ENCODE data around the gene FAM25A. TPM values are rescaled to one million over a fixed set of nuclear protein-coding genes. Genes with fewer than 3 reads are reported as not detected.
"Not testable (repeated sequence)": the region's sequence is repeated elsewhere in the genome, so short reads cannot be mapped to it uniquely, and the experiment has no call there.

The FAM25A gene
- total RNA-seq, result not detected in 2 replicates
- polyA plus RNA-seq, result 0.57 TPM in 1 of 2 replicates, not detected in the other

GRCh38 chr10:87020056-87020455 lies at the start of gene FAM25A:
TSS of gene FAM25A (plus strand) at chr10:87020294. CDS start at chr10:87020325, 31 bp downstream.
- not testable (repeated sequence) for H3K79me2 ChIP-seq; H3K4me2 ChIP-seq; H2AFZ ChIP-seq; H3K27ac ChIP-seq; H3K9me2 ChIP-seq (replicated peaks; ENCODE audit: insufficient read depth); H3K36me3 ChIP-seq (replicated peaks; ENCODE audit: insufficient read depth, low read depth); H3K4me1 ChIP-seq (ENCODE audit: insufficient read depth); H3K4me3 ChIP-seq; H4K20me1 ChIP-seq (ENCODE audit: insufficient read depth, poor library complexity, severe bottlenecking); H3K27me3 ChIP-seq; H3K9me3 ChIP-seq (ENCODE audit: low read depth); DNase-seq (ENCODE audit: low spot score)
- 90% methylated on average over 9 of the region's 9 CpGs for WGBS (ENCODE audit: low lambda C conversion rate, missing lambda C conversion rate)

- H2AFZ ChIP-seq, result peak overlapping the region; percentile 88
- H3K4me1 ChIP-seq (ENCODE audit: insufficient read depth), result peaks cover 32% of the 10 kb centered on the region
- no peaks in the 10 kb centered on the region for H3K27me3 ChIP-seq
- peak overlapping the region; percentile 43 for H3K4me3 ChIP-seq
- H3K36me3 ChIP-seq (replicated peaks; ENCODE audit: insufficient read depth, low read depth), result no peaks in the 10 kb centered on the region
- no peak for DNase-seq (ENCODE audit: low spot score)
- no peaks in the 10 kb centered on the region for H3K9me3 ChIP-seq (ENCODE audit: low read depth)
- H3K79me2 ChIP-seq, result no peaks in the 10 kb centered on the region
- TF ChIP-seq EZH2 (IDR thresholded peaks at IDR 0.05; ENCODE audit: borderline replicate concordance), result no peak
- H3K9me2 ChIP-seq (replicated peaks; ENCODE audit: insufficient read depth), result no peaks in the 10 kb centered on the region
- peak overlapping the region; percentile 87 for H3K4me2 ChIP-seq
- WGBS (ENCODE audit: low lambda C conversion rate, missing lambda C conversion rate), result 3% methylated on average over 13 of the region's 20 CpGs
- peak overlapping the region; percentile 91 for H3K27ac ChIP-seq
- H4K20me1 ChIP-seq (ENCODE audit: insufficient read depth, poor library complexity, severe bottlenecking), result no peaks in the 10 kb centered on the region
These were observed 49.2 kb upstream of the FAM25A start for GRCh38 chr10:86970982-86971231.

GRCh38 chr10:86971232-86971991 lies 48.7 kb upstream of the FAM25A start:
- no peaks in the 10 kb centered on the region for H3K79me2 ChIP-seq
- peak overlapping the region; percentile 88 for H2AFZ ChIP-seq
- H3K36me3 ChIP-seq (replicated peaks; ENCODE audit: insufficient read depth, low read depth), result no peaks in the 10 kb centered on the region
- TF ChIP-seq CTCF (IDR thresholded peaks at IDR 0.05; ENCODE audit: poor library complexity) (peak; percentile 3), EZH2 (IDR thresholded peaks at IDR 0.05; ENCODE audit: borderline replicate concordance) (no peak), EZH2phosphoT487 (IDR thresholded peaks at IDR 0.05; ENCODE audit: low read depth, severe bottlenecking, unreplicated experiment) (no peak)
- H3K9me3 ChIP-seq (ENCODE audit: low read depth), result no peaks in the 10 kb centered on the region
- peaks cover 27% of the 10 kb centered on the region for H3K4me1 ChIP-seq (ENCODE audit: insufficient read depth)
- no peaks in the 10 kb centered on the region for H4K20me1 ChIP-seq (ENCODE audit: insufficient read depth, poor library complexity, severe bottlenecking)
- peak overlapping the region; percentile 42 for H3K4me3 ChIP-seq
- H3K4me2 ChIP-seq, result peak overlapping the region; percentile 87
- peak overlapping the region; percentile 91 for H3K27ac ChIP-seq
- H3K9me2 ChIP-seq (replicated peaks; ENCODE audit: insufficient read depth), result no peaks in the 10 kb centered on the region
- DNase-seq (ENCODE audit: low spot score), result peak; percentile 95
- WGBS (ENCODE audit: low lambda C conversion rate, missing lambda C conversion rate), result 7% methylated on average over 40 of the region's 66 CpGs
- no peaks in the 10 kb centered on the region for H3K27me3 ChIP-seq

- Histone ChIP-seq H3K4me2 (no peak overlapping the region), H3K9me3 (ENCODE audit: low read depth) (no peaks in the 10 kb centered on the region), H3K9me2 (replicated peaks; ENCODE audit: insufficient read depth) (no peaks in the 10 kb centered on the region), H3K36me3 (replicated peaks; ENCODE audit: insufficient read depth, low read depth) (no peaks in the 10 kb centered on the region), H3K4me1 (ENCODE audit: insufficient read depth) (peaks cover 26% of the 10 kb centered on the region), H3K79me2 (no peaks in the 10 kb centered on the region), H4K20me1 (ENCODE audit: insufficient read depth, poor library complexity, severe bottlenecking) (no peaks in the 10 kb centered on the region), H3K27ac (no peak overlapping the region), H3K27me3 (no peaks in the 10 kb centered on the region), H2AFZ (no peak overlapping the region), H3K4me3 (no peak overlapping the region)
- TF ChIP-seq CTCF (IDR thresholded peaks at IDR 0.05; ENCODE audit: poor library complexity) (no peak), EZH2phosphoT487 (IDR thresholded peaks at IDR 0.05; ENCODE audit: low read depth, severe bottlenecking, unreplicated experiment) (no peak)
- 89% methylated on average over 11 of the region's 11 CpGs for WGBS (ENCODE audit: low lambda C conversion rate, missing lambda C conversion rate)
- DNase-seq (ENCODE audit: low spot score), result no peak
These were observed 47.3 kb upstream of the FAM25A start for GRCh38 chr10:86972613-86973380.

All from hepatocyte (in vitro differentiated cells).